ENCODE measurements around the gene SYCP2L.

DNA sequence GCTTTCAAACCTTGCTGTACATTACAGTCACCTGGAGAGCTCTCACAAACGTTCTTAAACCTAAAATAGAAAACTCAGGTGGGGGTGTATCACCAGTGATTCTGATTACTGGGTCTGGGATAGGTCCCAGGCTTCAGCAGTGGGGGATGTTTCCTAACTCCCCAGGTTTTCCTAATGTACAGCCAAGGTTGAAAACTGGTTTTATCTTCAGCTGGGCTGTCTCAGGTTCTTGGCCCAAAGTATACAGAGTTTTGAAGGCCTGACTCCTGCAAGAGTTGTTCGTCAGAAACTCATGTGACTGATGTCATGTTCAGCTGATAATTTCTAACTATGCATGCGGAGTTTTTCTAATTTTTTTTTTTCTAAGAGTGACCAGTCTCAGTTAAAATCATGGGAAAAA, 9.8 kb downstream of the SYCP2L start:
- TF ChIP-seq, protein P1, sequence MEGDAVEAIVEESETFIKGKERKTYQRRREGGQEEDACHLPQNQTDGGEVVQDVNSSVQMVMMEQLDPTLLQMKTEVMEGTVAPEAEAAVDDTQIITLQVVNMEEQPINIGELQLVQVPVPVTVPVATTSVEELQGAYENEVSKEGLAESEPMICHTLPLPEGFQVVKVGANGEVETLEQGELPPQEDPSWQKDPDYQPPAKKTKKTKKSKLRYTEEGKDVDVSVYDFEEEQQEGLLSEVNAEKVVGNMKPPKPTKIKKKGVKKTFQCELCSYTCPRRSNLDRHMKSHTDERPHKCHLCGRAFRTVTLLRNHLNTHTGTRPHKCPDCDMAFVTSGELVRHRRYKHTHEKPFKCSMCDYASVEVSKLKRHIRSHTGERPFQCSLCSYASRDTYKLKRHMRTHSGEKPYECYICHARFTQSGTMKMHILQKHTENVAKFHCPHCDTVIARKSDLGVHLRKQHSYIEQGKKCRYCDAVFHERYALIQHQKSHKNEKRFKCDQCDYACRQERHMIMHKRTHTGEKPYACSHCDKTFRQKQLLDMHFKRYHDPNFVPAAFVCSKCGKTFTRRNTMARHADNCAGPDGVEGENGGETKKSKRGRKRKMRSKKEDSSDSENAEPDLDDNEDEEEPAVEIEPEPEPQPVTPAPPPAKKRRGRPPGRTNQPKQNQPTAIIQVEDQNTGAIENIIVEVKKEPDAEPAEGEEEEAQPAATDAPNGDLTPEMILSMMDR (IDR thresholded peaks at IDR 0.05): no peak
- no peak for TF ChIP-seq EP300 (IDR thresholded peaks at IDR 0.05; ENCODE audit: low read depth)

Data from transverse colon (tissue), 3 donors.